GM19324 (cell line): ENCODE data around the gene SLC35D2.

ENCODE experiments used
- ATAC-seq: cut with Tn5 transposase; IDR thresholded peaks from one replicate; pipeline ENCODE4 v1.9.1; 2021; ENCODE audit warnings: mild to moderate bottlenecking, moderate library complexity; ENCODE audit not compliant: unreplicated experiment, low FRiP score

SLC35D2 gene

GRCh38 chr9:96383165-96383942 lies at the start of gene SLC35D2:
Gene SLC35D2, minus strand, starts transcription at chr9:96383711. Its CDS starts 77 bp downstream, at chr9:96383634.
- no peak for ATAC-seq

GRCh38 chr9:96430377-96430776 lies 46.9 kb upstream of the SLC35D2 start:
- no peak for ATAC-seq

- no peak for ATAC-seq
These were observed 46.2 kb upstream of the SLC35D2 start for GRCh38 chr9:96429732-96430131.

- ATAC-seq: no peak
These were observed 42.1 kb upstream of the SLC35D2 start for GRCh38 chr9:96425500-96426169.

DNA sequence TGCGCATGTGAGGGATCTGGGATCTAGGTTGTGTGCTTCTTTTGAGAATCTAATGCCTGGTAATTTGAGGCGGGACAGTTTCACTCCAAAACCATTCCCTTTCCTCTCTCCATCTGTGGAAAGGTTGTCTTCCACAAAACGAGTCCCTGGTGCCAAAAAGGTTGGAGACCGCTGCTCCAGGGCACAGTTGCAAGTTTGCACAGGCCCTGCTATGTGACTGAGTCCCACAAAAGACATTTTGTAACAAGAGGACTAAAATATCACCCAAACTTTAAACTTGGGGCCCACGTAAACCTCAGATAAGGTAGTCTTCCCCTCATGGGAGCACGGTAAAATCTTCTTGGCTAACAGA lies 40.5 kb upstream of the SLC35D2 start:
- no peak for ATAC-seq

DNA sequence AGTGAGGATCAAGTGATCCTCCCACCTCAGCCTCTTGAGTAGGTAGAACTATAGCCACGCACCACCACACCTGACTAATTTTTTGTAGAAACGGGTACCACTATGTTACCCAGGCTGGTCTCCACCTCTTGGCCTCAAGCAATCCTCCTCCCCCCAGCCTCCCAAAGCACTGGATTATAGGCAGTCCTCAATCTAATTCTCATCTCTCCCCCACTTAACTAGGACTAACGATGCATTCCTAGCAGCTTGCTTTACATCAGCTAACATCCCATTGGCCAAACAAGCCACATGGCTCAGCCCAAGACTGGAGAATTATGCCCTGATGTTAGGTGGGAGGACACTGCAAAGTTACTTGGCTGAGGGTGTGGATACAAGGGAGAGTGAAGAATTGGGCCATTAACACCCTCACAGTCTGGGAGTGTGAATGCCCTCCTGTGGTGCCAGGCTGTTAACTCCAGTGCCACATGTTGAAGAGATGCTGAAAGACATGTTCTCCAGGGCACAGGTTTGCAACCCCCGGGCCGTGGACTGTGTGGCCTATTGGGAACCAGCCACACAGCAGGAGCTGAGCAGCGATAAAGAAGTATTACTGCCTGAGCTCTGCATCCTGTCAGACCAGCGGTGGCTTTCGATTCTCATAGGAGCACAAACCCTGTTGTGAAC lies 39.9 kb upstream of the SLC35D2 start:
- ATAC-seq: no peak

DNA sequence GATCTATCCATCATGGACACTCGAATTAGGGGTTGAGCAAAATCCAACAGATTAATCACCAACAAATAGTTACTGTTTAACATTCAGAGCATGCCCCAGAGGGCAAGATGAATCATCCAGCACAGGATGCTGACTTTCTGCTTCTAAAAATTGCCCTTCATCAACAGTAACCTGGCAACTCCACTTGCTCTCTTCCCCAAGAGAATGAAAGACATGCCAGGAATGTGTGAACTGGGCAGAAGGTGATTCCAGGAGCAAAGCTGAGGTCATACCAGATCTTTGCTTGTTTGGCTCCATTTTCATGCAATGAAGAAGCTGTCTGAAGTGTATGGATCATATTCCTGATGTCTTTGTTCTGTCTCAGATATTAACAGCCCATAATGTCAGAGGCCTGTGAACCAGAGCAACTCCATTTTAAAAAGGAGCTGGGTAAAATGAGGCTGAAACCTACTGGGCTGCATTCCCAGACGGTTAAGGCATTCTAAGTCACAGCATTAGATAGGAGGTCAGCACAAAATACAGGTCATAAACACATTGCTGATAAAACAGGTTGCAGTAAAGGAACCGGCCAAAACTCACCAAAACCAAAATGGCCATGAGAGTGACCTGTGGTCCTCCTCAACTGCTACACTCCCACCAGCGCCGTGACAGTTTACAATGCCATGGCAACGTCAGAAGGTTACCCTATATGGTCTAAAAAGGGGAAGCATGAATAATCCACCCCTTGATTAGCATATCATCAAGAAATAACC lies 37.1 kb upstream of the SLC35D2 start:
- no peak for ATAC-seq

GRCh38 chr9:96419691-96419969 lies 36.1 kb upstream of the SLC35D2 start:
- no peak for ATAC-seq

GRCh38 chr9:96418920-96419690 lies 35.6 kb upstream of the SLC35D2 start:
- peak; percentile 38 for ATAC-seq

GRCh38 chr9:96418083-96418919 lies 34.8 kb upstream of the SLC35D2 start, which contains the start of gene ZNF367:
Gene ZNF367, minus strand, starts transcription at chr9:96418370. Its CDS starts 338 bp downstream, at chr9:96418032.
- ATAC-seq: peak; percentile 72

DNA sequence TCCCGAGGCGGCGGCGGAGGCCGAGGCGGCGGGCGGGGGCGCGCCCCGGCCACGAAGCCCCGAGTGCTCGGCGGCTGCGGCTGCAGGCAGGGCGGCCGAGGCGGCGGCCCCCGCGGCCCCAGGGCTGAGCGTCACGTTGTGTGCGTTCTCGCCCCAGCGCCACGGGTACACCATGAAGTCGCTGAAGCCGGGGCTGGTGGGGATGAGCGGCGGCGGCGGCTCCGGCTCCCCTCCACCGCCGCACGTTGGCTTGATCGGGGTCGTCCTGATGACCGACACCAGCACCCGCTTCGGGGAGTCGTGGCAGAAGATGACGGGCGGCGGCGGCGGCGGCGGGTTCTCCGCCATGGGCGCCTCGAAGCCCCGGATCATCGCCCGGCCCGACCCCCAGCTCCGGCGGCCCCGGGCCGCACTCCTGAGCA lies 34.2 kb upstream of the SLC35D2 start:
- peak; percentile 0 for ATAC-seq

DNA sequence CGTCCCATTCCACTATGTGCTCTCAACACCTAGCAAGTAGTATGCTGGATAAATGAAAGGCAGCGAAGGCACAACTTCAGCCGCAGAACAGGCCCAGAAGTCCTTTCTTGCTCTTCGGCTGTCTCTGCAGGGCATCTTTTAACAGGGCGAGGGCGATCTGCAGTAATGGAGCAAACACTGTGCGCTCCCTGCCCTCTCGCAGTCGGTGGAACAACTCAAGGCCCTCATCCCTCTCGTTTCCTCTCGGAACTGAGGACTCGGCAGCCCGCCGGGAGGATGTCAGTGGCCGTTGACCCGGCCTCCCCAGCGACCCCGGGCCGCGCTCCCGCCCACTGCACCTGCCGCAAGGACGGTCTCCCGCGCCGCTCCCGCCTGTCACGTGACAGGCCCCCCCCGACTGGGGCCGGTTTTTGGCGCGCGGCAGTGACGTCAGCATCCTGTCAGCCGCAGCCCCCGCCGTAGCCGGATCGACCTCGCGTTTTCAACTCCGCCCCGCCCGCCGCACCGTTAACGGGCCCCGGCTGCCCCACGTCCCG lies 33.6 kb upstream of the SLC35D2 start:
- peak; percentile 33 for ATAC-seq

DNA sequence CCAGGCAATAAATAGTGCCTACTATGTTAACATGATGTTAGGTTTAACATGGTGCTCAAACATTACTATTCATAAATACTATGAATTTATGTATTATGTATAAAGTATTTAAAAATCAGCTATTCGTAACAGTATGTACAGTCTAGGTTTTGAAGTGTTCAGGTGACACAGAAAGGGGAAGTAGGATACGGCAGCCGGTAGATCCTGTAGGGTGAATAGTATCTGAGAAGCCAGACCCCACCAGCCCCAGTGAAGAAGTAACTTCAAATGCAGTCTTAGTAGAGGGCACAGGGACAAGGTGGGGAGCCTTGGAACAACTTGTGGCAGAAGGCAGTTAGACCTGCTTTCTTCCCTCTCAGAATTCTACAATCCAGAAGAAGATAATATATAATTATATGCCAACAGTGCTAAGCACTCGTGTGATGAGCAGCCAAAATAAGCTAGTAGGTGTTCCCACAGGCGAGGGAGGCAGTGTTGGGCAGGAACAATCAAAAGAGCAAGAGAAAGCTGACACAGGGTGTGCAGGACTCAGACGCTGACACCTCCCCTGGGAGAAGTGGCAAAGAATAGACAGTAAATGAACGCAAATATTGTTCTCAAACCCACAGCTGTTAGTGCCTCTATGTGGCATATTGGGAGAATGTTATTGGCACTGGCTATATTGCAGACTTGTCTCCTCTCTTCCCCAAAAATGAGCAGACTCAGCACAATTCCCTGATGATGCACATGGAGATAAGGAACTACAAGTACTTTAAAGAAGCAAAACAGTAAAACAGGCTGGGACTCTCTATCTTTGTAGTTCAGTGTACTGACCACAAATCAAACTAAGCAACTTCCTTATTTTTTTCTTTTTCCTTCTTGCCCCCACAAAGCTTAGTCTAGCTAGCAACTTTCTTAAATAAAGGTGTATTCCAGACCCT lies 30.1 kb upstream of the SLC35D2 start:
- peak; percentile 16 for ATAC-seq

GRCh38 chr9:96412174-96412913 lies 28.8 kb upstream of the SLC35D2 start:
- ATAC-seq: no peak

- no peak for ATAC-seq
These were observed 27.8 kb upstream of the SLC35D2 start for GRCh38 chr9:96411129-96411838.

GRCh38 chr9:96408409-96409280 lies 25.1 kb upstream of the SLC35D2 start:
- ATAC-seq: no peak
